ENCODE measurements around the gene TRANK1.

DNA sequence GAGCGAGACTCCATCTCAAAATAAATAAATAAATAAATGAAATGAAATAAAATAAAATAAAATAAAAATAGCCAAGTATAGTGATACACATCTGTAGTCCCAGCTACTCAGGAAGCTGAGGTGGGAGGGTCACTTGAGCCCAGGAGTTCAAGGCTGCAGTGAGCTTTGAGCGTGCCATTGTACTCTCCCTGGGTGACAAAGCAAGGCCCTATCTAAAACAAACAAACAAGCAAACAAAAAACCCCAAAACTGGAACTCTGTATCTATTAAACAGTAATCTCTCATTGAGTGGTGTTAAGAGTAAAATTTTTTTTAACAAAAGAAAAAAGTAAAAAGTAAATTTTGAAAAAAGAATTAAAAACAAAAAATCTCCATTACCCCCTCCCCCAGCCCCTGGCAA is 27.3 kb upstream of the TRANK1 start:
- no peak for TF ChIP-seq ZNF274 (IDR thresholded peaks at IDR 0.05; ENCODE audit: low read depth, low read length)
- no peak for TF ChIP-seq SUZ12 (IDR thresholded peaks at IDR 0.05; ENCODE audit: extremely low read depth, insufficient read depth, insufficient read length)
- TF ChIP-seq YY1 (IDR thresholded peaks at IDR 0.05; ENCODE audit: insufficient read depth, insufficient read length), result no peak

All from NT2/D1 (cell line).